M059J (cell line): ENCODE measurements around the gene LYZL1. TPM values are rescaled to one million over a fixed set of nuclear protein-coding genes. Genes with fewer than 3 reads are reported as not detected.
"Not testable (repeated sequence)": the region's sequence is repeated elsewhere in the genome, so short reads cannot be mapped to it uniquely, and the experiment has no call there.

ENCODE experiments used
- DNase-seq: peaks from one replicate; pipeline ENCODE4 v3.0.0-alpha.2; 2012; ENCODE audit warnings: low read depth
- total RNA-seq: library from RNA; depleted of rRNA; stranded (reverse); fragments of >200 nt; shearing (Covaris generic); gene quantifications from 2 replicates; pipeline ENCODE4 v1.2.3, GENCODE V29; 2014; rRNA removed

Gene LYZL1
- total RNA-seq = not detected in 2 replicates

DNA sequence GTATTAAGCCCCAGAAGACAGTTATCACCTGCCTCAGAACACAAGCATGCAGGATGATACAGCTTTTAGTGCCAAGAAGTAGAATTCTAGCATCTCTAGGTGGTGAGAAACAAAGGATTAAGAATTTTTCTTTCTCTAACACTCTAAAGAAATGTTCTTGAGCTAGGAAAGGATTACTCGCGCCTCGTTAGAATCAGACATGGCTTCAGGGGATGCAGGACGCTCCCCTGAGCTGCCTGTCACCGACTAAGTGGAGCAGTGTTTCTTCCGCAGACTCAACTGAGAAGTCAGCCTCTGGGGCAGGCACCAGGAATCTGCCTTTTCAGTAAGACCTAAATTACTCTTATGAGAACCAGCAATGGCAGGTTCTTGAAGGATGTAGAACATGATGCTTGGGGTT is at the start of gene LYZL1:
LYZL1 (plus strand) TSS at position 165 of the 400 bp plus-strand sequence. CDS start 2,798 bp downstream, outside the sequence.
- not testable (repeated sequence) for DNase-seq

GRCh38 chr10:29239569-29240472 is 49.0 kb upstream of the LYZL1 start:
- DNase-seq = peak; percentile 31

DNA sequence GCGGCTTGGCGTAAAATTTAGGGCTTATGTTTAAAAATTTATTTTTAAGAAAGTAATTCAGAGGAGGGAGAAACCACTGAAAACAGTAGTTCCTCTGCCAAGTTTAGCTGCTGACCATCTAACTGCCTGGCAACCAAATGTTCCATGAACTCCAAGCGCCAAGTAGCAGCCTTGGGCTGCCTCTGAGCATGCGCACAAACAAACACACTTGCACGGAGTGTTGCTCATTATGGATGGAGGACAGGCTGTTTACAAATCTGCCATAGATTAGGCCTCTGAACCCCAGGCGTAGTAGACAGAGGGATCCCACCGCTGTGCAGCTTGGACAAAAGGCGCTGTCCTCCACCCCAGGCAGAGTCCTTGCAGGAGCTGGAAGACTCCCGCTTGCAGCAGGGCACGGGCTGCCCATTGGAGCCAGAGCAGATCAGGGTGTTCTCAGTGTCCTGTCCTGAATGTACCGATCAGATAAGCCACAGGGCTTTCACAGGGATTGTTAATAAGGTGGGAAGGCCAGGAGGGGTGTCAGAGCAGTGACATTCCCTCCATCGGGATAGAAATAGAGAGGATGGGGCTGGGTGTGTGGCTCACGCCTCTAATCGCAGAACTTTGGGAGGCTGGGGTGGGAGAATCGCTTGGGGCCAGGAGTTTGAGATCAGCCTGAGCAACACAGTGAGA is 47.7 kb upstream of the LYZL1 start:
- DNase-seq = no peak

- no peak for DNase-seq
Measured at GRCh38 chr10:29241925-29242324, 46.9 kb upstream of the LYZL1 start.

- no peak for DNase-seq
Measured at GRCh38 chr10:29243066-29243465, 45.8 kb upstream of the LYZL1 start.

GRCh38 chr10:29243750-29244149 is 45.1 kb upstream of the LYZL1 start:
- no peak for DNase-seq

DNA sequence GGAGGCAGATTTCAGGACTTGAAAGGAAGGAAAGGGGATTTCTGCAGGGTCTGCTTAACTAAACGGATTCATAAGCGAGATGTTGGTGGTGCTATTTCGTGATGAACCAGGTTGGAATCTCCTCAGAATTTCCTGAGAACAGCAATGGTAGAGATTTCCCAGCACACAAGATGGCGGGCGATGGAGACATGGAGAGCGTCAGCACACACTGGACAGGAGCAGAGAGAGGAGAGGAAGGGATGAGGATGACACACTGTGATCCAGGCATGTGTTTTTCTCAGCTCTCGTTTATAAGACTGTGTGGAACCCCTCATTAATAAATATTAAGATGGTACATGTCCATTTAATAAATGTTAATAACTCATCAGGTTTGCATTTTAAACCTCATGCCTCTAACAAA is 43.9 kb upstream of the LYZL1 start:
- no peak for DNase-seq

- DNase-seq = no peak
Measured at GRCh38 chr10:29245476-29245875, 43.4 kb upstream of the LYZL1 start.

DNA sequence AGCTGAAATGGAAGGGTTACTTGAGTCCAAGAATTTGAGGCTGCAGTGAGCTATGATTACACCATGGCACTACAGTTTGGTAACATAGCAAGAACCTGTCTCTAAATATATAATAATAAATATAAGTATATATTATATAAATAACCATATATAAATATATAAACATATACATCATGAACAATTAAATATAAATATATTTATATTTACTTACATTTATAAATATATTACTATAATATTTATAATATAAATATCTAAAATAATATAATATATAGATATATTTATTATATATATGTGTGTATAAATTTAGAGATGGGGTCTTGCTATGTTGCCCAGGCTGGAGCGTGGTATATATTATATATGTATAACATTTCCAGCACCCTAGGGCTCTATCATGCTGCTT is 42.4 kb upstream of the LYZL1 start:
- DNase-seq = no peak

GRCh38 chr10:29248158-29248557 is 40.7 kb upstream of the LYZL1 start:
- no peak for DNase-seq

GRCh38 chr10:29249018-29249417 is 39.9 kb upstream of the LYZL1 start:
- DNase-seq = no peak

GRCh38 chr10:29250066-29250465 is 38.8 kb upstream of the LYZL1 start:
- DNase-seq = no peak

DNA sequence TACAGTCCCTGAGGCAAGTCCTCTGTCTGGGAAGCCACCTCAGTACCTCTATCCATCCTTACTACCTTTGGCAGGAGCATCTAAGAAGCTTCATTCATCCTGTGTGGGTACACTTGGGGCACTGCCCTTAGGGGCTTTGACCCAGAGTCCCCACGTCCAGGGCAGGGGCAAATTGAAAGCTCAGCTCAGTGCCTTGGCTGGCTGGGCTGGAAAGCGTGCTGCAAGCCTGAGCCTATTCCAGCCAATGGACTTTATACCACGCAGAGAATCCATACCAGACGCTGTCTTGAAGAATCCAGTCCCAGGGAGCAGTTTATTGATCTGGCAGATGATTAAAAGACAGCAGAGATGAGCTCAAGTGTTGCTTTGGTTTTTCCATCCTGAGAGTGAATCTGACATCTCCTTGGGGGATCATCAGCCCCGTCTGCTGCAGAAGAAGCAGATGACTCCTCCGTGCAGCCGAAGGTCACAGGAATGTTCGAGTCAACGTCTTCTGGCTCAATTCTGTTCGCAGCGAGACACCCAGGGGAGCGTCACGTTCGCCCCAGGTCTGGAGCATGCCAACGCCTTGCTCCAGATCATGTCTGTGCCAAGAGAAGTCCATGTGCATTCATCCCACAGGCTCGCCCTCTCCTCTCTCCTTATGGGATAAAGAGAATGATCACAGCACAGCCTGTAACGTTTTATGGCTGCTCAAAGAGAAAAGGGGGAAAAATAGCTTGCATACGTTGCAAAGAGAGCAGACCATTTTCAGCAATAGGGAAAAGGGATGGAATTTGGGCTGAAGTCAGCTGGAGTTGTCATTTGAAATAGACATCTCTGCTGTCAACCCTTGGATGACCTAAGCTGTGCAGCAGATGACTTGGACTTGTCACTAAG is 35.8 kb upstream of the LYZL1 start:
- no peak for DNase-seq

- peak; percentile 29 for DNase-seq
Measured at GRCh38 chr10:29253690-29254029, 35.2 kb upstream of the LYZL1 start.

DNA sequence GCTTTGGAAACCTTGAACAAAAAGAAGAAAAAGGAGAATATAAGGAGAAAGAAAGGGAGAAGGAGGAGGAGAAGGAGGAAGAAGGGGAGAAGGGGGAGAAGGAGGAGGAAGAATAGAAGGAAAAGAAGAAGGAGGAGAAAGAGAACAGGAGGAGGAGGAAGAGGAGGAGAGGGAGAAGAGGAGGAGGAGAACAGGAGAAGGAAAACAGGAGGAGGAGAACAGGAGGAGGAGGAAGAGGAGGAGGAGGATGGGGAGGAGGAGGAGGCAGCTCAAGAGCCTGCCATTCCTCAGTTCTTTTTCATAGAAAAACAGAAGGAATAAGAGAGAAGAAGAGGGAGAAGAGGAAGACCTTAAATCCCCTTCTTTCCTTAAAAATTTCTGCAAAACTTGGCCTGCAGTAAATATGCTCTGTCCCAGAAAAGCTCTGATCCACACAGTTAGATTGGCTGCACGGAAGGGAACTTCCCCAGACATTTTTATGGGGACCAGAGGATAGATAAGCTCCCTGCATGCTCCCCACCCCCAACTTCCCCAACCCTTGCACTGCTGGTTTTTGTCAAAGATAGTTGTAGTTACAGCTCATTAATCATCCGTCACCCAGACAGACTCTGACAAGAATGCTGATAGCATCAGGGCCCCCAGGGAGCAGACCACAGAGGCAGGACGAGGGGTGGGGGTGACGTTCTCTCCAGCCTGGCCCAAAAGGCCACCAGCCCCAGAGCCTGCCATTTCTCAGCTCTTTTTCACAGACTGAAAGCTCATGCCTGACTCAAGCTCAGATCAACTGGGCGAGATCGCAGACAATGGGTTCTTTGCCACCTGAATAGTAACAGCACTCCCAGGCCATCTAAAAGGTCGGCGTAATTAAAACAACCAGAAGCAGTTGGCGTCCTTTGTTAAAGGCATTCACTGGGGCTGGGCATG is 34.5 kb upstream of the LYZL1 start:
- DNase-seq = peak; percentile 91

GRCh38 chr10:29255104-29255503 is 33.8 kb upstream of the LYZL1 start:
- no peak for DNase-seq

DNA sequence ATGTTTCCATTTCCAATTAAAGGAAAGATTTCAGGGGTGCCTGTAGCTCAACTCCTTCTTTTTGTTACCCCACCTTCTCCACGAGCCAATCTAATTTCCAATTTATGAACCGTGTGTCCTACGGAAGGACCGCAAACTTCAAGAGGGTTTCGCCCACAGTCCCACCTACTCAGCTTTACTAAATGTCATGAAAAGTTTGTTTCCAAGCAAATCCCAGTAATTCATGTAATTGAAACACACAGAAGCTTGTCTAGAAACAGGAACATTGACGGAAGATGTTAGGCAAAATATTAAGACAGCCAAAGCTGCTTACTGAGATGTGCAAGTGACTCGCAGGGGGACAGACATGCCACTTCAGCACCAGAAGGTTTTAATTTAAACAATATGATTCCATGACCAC is 32.9 kb upstream of the LYZL1 start:
- DNase-seq = no peak

DNA sequence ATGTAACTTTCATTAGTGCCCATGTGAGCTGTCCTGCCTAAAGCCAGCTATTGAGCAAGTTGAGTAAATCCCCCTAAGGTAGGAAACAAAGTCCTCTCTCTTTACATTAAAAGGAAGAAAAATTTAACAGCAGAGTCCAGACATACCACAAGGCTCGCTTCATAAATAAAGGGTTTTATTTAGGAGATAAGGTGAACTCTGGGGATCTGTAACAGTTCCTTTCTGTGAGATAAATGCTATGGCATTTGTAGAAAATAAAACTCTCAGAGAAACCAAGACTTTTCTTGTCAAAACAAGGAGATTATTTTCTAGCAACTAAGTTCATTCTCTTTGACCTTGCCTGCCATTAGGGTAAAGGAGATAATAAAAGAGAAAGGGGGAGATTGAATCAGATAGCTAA is 32.3 kb upstream of the LYZL1 start:
- no peak for DNase-seq

DNA sequence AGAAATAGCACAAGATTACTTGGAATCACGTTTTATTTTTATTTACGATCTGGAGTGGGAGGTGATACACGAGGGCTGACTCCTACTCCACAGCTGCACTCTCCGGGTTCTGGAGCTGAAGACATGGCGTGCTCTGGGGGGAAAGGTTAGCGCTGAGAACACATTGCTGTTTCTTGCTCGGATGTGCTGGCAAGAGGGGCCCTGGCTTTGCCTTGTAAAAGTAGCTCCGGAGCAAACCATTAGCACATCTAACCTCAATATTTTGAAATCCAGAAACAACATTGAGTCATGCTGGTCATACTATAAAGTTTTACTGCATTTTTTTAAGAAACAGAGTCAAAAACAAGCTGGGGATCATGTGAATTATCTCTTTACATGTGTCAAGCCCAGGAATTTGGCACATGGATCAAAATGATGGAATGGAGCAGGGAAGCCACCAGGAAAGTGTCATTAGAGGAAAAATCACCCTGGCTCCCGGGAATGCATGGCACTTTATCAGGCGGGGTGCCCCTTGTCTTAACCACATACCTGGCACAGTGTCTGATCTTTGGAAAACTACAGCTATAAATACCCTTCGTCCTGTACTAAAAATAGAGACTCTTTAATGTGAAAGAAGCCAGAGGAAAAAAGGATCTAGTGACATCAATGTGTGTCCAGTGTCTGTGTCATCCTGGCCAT is 31.6 kb upstream of the LYZL1 start:
- DNase-seq = peak; percentile 83

DNA sequence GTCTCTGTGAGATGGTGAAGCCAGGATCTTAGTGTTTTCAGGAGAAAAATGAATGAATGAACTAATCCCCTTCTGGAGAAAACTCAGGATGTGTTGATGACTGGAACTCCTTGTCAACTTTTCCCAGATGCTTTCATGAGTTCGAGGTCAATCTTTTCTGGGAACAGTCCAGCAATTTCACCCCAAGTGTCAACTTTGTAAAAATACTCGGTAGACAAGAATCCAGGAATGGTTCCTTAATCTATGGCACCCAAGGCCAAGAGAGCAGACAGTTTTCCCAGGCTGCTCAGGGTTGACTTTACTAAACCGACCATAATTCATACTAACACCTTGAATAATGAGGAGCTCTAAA is 31.1 kb upstream of the LYZL1 start:
- no peak for DNase-seq

DNA sequence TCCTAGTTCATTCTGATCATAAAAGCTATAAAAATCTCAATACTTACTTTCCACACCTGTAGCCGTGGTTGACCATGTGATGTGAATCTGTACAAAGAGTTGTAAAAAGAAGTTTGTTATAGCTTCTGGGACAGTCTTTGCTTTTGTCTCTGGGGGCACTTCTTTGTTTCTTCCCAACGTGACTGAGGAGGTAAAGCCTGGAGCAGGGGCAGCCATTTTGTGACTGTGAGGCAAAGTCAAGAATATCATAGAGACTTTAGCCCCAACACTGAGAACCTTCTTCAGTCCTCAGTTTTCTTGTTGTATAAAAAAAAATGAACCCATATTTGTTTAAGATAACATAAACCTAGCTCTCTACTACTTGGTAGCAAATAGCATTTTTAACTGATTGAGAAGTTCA is 29.4 kb upstream of the LYZL1 start:
- no peak for DNase-seq
